DMS79 treated with DMSO at 0.1 percent for 48 hours (cell line): Measurements from ENCODE around the gene MINK1.
A peak's percentile ranks its signal among the peaks of the same experiment; 100 is the strongest.

ENCODE experiments used
- DNase-seq: peaks from one replicate; lab custom pipeline; 2025; lab: John Stamatoyannopoulos, UW

MINK1 gene

GRCh38 chr17:4833178-4833940 lies at the start of gene MINK1:
Gene MINK1, plus strand, starts transcription at chr17:4833340. Its CDS starts 244 bp downstream, at chr17:4833584.
- peak; percentile 78 for DNase-seq

GRCh38 chr17:4785311-4786105 lies 47.6 kb upstream of the MINK1 start:
- DNase-seq, result no peak

GRCh38 chr17:4786106-4786511 lies 47.0 kb upstream of the MINK1 start, which contains the start of gene VMO1:
Gene VMO1, minus strand, starts transcription at chr17:4786364. Its CDS starts 12 bp downstream, at chr17:4786352.
- no peak for DNase-seq

GRCh38 chr17:4786516-4786915 lies 46.6 kb upstream of the MINK1 start:
- no peak for DNase-seq

- DNase-seq, result no peak
Observed at GRCh38 chr17:4788159-4788806, 44.9 kb upstream of the MINK1 start.

GRCh38 chr17:4788807-4789700 lies 44.1 kb upstream of the MINK1 start, which contains the start of gene GLTPD2:
Gene GLTPD2, plus strand, starts transcription at chr17:4788964. Its CDS starts 48 bp downstream, at chr17:4789012.
- peak; percentile 19 for DNase-seq

GRCh38 chr17:4789701-4789950 lies 43.5 kb upstream of the MINK1 start:
- peak; percentile 50 for DNase-seq

- DNase-seq, result peak; percentile 66
Observed at GRCh38 chr17:4789951-4790704, 43.0 kb upstream of the MINK1 start.

- no peak for DNase-seq
Observed at GRCh38 chr17:4790705-4791088, 42.4 kb upstream of the MINK1 start.

- DNase-seq, result no peak
Observed at GRCh38 chr17:4795168-4795567, 38.0 kb upstream of the MINK1 start.

GRCh38 chr17:4796552-4796920 lies 36.6 kb upstream of the MINK1 start:
- peak; percentile 8 for DNase-seq

- no peak for DNase-seq
Observed at GRCh38 chr17:4800462-4801196, 32.5 kb upstream of the MINK1 start.

- DNase-seq, result no peak
Observed at GRCh38 chr17:4802228-4802627, 30.9 kb upstream of the MINK1 start, which contains the start of gene C17orf114. Gene C17orf114, minus strand, starts transcription at chr17:4802328.

- DNase-seq, result peak; percentile 32
Observed at GRCh38 chr17:4806456-4806776, 26.7 kb upstream of the MINK1 start.

GRCh38 chr17:4806777-4807604 lies 26.1 kb upstream of the MINK1 start, which contains the start of gene PLD2:
Gene PLD2, plus strand, starts transcription at chr17:4807152. Its CDS starts 621 bp downstream, at chr17:4807773.
- DNase-seq, result peak; percentile 66

- DNase-seq, result no peak
Observed at GRCh38 chr17:4807605-4808377, 25.3 kb upstream of the MINK1 start.

GRCh38 chr17:4808378-4808767 lies 24.8 kb upstream of the MINK1 start:
- peak; percentile 19 for DNase-seq

GRCh38 chr17:4810696-4811290 lies 22.3 kb upstream of the MINK1 start:
- DNase-seq, result peak; percentile 20
